HG03196 (cell line): ENCODE results near the gene SRCAP.

ENCODE experiments used
- ATAC-seq: cut with Tn5 transposase; IDR thresholded peaks from one replicate; pipeline ENCODE4 v1.9.1; 2021; ENCODE audit not compliant: unreplicated experiment

Gene SRCAP

DNA sequence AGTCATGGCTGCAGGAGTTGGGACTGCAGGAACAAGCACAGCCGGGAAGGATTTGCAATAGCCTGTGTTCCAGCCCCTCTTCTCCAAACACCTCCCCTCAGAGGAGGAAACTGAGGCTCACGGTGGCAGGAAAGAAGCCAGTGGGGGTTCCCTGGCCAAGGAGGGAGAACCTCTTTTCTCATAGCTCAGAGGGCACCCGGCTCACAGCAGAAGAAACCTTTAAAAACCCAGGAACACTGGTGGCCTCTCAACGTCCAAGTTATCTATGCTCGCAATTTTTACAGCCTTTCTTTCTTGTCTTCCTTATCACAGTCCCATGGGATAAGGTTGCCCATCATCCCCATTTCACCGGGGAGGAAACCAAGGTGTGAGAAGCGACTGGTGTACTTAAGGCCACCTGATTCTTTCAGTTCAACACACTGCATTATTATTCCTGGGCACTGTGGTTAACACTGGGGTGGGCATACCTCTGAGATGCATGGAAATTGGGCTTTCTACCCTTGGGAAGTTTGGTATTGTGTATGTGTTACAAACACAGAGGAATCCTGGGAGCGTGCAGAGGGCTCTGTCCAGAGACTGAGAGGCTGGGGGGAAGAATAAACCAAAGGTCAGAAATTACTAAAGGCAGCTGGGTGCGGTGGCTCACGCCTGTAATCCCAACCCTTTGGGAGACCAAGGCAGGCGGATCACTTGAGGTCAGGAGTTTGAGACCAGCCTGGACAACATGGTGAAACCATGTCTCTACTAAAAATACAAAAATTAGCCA lies 88.8 kb downstream of the SRCAP start:
- ATAC-seq = no peak
